ENCODE results near the gene FTO.
"Not testable (repeated sequence)": the region's sequence is repeated elsewhere in the genome, so short reads cannot be mapped to it uniquely, and the experiment has no call there.

Gene FTO

DNA sequence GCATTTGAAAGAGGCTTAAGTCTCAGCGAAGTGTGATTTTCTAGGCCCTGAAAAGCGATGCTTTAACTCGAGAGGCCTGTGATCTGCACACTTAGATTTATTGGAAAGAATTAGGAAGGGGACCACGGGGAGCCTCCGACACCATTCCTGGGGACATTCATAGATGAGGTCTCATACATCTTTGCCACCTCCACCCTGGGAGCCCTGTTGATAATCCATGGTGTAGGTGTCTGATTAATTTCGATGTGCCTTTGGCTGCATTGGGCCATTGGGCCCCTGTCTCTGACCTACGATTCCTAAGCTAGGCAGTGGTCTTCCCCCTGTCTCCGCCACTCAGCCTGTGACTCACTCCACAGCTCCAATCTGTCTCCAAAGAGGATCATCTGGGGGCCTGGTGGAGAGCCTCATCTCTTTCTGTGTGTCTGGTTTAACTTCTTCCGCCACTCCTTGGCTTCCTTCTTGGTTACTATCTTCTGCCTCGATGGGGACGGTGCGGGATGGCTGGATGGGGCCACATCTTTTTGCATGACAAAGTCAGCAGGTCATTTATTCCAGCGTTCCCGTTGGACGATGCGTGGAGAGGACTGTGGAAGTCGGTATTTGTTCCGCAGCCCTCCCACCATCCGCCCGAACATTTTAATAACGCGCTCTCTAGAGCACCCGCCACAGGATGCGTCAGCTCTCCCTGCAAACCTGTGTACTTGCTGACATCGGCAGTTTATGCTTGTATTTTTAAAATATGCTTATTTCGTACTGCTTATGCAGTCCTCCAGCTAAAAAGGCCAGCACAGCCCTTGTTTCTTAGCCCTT lies 473.3 kb downstream of the FTO start:
- DNase-seq (ENCODE audit: low read depth in 2 of 2) = no peak

DNA sequence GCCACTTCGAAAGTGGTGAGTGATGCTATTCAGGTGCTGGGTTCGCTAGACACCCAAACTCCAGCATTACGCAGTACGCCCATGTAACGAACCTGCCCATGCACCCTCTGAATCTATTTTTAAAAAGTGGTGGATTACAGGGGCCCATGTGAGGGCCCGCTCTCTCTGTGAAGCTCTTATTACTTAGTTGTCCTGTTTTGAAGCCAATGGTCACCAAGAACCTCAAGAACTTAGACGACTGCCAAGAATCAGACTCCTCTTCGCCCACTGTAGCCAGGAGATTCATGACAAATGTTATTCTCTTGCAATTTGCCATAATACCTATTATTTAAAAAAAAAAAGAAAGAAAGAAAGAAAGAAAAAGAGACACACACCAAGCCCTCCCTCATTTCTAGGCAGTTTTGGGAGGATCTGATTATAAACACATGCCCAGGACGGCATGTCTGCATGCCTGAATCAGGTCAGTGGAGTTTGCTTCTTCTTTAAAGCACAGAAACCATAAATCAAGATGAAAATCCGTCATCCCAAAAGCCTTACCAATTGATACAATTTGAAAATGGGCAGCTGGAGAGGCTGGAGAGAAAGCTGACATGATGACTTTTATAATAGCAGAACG lies 474.0 kb downstream of the FTO start:
- DNase-seq (ENCODE audit: low read depth in 2 of 2) = no peak

DNA sequence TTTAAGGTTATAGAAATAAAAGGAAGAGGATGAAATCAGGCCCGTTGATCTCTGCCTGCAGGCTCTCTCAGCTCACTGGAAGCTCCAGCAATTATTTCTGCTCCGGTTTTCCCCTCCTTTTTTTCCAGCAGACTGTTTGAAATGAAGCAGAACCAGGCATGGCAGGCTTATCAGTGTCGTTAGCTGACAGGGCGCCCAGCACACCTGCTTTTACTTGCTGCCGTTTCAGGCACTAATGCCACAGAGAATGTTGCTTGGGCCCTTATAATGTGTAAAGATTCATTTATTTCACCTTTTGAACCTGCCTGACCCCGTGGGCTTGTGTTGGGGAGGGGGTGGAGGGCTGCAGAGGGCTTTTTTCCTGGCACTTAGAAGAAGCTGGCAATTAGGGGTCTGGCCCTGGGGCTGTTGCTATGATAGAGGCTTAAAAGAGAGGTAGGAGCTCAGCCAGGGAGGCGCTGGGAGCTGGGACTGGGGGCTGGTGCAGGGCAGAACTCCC lies 474.6 kb downstream of the FTO start:
- DNase-seq (ENCODE audit: low read depth in 2 of 2) = no peak

GRCh38 chr16:54180421-54181359 lies 476.7 kb downstream of the FTO start:
- DNase-seq (ENCODE audit: low read depth in 2 of 2) = no peak

DNA sequence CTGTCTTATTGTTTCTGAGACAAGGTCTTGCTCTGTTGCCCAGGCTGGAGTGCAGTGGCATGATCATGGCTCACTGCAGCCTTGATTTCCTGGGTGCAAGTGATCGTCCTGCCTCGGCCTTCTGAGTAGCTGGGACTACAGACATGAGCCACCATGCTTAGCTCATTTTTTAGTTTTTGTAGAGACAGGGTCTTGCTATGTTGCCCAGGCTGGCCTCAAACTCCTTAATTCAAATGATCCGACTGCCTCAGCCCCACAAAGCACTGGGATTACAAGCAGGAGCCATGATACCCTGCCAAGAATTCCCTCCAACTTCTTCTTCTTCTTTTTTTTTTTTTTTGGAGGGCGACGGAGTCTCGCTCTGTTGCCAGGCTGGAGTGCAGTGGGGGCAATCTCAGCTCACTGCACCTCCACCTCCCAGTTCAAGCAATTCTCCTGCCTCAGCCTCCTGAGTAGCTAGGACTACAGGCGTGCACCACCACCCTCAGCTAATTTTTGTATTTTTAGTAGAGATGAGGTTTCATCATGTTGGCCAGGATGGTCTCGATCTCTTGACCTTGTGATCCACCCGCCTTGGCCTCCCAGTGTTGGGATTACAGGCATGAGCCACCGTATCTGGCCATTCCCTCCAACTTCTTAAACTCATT lies 477.9 kb downstream of the FTO start:
- not testable (repeated sequence) for DNase-seq (ENCODE audit: low read depth in 2 of 2)

DNA sequence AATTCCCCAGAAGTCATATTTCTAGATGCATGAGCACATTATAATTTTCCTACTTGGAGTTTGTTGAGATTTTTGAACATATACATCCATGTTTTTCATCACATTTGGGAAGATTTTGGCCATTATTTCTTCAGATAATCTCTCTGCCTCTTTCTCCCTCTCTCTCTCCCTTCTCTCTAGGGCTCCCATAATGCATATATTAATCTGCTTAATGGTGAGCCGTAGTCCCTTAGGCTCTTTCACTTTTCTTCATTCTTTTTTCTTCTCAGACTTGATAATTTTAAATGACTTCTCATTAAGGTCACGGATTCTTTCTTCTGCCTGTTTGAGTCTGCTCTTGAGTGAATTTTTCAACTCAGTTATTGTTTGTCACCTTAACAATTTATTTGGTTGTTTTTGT lies 481.1 kb downstream of the FTO start:
- DNase-seq (ENCODE audit: low read depth in 2 of 2) = no peak

DNA sequence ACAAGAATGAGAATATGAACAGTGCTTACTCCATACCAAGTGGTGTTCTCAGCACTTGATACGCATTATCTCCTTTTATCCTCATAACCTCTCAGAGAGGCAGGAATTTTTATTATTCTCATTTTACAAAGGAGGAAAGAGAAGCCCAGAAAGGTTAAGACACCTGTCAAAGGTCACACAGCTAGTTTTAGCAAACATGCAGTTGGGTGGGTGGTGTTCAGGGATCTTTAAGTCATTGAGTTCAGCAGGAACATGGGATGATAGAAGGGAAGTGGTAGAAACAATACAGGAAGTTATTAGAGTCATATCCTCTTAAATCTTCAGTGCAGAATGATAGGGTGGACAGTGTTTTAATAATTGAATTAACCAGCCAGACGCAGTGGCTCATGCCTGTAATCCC lies 487.2 kb downstream of the FTO start:
- DNase-seq (ENCODE audit: low read depth in 2 of 2) = no peak

GRCh38 chr16:54191592-54191991 lies 487.6 kb downstream of the FTO start:
- DNase-seq (ENCODE audit: low read depth in 2 of 2) = no peak

- no peak for DNase-seq (ENCODE audit: low read depth in 2 of 2)
Observed at GRCh38 chr16:54193013-54193664, 489.2 kb downstream of the FTO start.

- DNase-seq (ENCODE audit: low read depth in 2 of 2) = peak; percentile 4 to 31
Observed at GRCh38 chr16:54193665-54194333, 489.8 kb downstream of the FTO start.

DNA sequence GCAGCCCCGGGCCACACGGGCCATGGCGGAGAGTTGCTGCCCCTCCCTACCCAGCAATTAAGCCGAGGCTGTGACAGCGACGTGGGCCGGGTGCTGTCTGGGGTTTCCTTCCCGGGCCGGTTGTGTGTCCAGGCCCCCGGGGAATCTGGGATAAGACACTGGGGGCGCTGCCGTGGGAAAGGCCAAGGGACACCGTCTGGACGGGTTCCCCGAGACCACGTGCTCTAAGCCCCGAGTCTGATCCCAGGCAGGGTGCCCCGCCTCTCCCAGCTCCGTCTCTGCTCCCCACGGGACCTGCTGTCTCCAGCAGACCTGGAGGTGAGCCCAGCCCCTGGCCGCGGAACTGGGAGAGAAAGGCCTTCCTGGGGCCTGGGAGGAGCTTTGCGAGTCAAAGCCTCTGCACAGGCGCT lies 490.4 kb downstream of the FTO start:
- no peak for DNase-seq (ENCODE audit: low read depth in 2 of 2)

- no peak for DNase-seq (ENCODE audit: low read depth in 2 of 2)
Observed at GRCh38 chr16:54197758-54198157, 493.8 kb downstream of the FTO start.

GRCh38 chr16:54199487-54200160 lies 495.7 kb downstream of the FTO start:
- DNase-seq (ENCODE audit: low read depth in 2 of 2) = no peak

DNA sequence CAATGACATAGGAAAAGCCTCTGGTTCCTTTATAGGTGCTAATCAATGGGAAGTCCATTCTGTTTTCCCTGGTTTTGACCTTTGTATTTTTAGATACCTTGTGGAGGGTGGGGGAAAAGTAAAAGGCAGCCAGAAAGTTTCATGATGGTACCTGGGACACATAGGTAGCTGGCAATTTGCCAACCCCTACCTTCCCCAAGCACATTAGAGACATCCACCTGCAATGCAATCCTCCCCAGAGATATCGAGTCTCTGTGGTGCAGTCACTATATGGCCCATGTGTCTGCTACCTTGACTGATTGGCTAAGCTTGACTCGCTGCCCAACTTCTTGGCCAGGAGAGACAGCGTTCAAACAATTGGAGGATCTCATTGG lies 496.2 kb downstream of the FTO start:
- no peak for DNase-seq (ENCODE audit: low read depth in 2 of 2)

GRCh38 chr16:54200720-54201119 lies 496.8 kb downstream of the FTO start:
- DNase-seq (ENCODE audit: low read depth in 2 of 2) = no peak

DNA sequence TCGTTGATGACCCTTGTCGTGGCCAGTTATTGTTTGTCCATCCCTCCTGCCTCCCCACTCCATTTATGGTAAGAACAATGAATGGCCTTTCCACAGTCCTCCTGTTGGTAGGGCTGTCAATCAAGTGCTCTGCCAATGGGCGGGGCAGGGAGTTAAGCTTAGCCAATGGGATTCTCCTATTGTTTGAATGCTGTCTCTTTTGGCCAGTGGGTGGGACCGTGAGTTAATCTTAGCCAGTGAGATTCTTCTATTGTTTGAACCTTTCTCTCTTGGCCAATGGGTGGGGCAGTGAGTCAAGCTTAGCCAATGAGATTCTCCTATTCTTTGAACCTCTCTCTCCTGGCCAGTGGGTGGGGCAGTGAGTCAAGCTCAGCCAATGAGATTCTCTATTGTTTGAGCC lies 497.2 kb downstream of the FTO start:
- DNase-seq (ENCODE audit: low read depth in 2 of 2) = no peak

Data from stimulated activated CD4-positive, alpha-beta T cell treated with anti-CD3 and anti-CD28 coated beads, Interleukin-15, amount 100 ng/mL, for 48 hours (primary cell).